Activated CD4-positive, alpha-beta T cell treated with anti-CD3 and anti-CD28 coated beads, Interleukin-2, amount 50 U/mL, for 4 hours (primary cell): ENCODE results near the gene RNF141.

ENCODE experiments used
- DNase-seq, 2 experiments: peaks; one replicate each; pipeline ENCODE4 v3.0.0-alpha.2; 2020

RNF141 gene

GRCh38 chr11:10480026-10480425 is 61.0 kb downstream of the RNF141 start:
- DNase-seq = no peak

GRCh38 chr11:10478574-10479550 is 62.1 kb downstream of the RNF141 start:
- no peak for DNase-seq

- no peak for DNase-seq
Measured at GRCh38 chr11:10478066-10478465, 62.9 kb downstream of the RNF141 start.

GRCh38 chr11:10477690-10478046 is 63.3 kb downstream of the RNF141 start:
- no peak for DNase-seq

GRCh38 chr11:10476927-10477689 is 63.9 kb downstream of the RNF141 start:
- DNase-seq = no peak

- no peak for DNase-seq
Measured at GRCh38 chr11:10476342-10476741, 64.6 kb downstream of the RNF141 start.

- DNase-seq = no peak
Measured at GRCh38 chr11:10474551-10474950, 66.4 kb downstream of the RNF141 start.

- no peak for DNase-seq
Measured at GRCh38 chr11:10473371-10473770, 67.6 kb downstream of the RNF141 start.

GRCh38 chr11:10462746-10463300 is 78.2 kb downstream of the RNF141 start:
- no peak for DNase-seq
